HG02852 (cell line): ENCODE measurements around the gene NR1D1.

Experiments
- ATAC-seq: cut with Tn5 transposase; IDR thresholded peaks from one replicate; pipeline ENCODE4 v1.9.1; 2021; ENCODE audit warnings: mild to moderate bottlenecking, moderate library complexity; ENCODE audit not compliant: unreplicated experiment

NR1D1 gene

DNA sequence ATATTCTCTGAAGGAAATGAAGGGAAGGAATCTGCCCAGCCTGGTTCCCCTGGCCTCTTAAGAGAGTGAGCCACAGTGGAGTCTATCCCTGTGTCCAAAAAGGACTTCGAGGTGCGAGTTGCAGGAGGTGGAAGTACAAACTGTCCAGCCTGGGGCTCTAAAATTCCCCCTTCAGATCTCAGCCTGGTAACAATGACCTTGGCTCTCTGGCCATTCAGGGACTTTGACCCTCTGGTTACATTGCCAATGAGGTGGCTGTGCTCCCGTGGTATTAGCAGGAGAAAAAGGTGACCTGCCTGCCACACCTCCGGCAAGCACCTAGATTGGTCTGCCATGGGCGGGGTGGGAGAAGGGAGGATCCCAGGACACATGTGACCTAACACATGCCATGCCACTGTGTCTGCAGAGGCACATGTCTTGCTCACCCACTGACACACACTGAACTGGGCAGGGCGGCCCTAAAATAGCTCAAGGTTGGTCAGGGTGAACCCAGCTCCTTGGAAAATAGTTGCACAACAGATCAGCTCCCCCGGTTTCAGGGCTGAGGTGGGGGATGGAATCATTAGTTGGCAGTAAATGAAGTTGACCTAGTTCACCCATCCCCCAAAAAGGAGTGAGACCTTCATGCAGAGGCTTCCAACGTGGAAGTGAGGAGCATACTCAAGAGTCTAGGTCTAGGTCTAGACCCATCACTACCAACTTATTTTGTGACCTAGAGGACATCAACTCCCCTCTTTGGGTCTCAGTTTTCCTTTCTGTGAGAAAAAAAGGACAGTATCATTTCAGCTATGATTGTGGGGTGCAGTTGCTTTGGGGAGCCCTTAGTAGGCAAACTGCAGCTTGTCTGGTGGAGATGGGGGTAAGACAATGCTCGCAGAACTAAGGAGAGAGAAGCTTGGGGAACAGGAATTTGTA is 2.2 kb downstream of the NR1D1 start:
- no peak for ATAC-seq

DNA sequence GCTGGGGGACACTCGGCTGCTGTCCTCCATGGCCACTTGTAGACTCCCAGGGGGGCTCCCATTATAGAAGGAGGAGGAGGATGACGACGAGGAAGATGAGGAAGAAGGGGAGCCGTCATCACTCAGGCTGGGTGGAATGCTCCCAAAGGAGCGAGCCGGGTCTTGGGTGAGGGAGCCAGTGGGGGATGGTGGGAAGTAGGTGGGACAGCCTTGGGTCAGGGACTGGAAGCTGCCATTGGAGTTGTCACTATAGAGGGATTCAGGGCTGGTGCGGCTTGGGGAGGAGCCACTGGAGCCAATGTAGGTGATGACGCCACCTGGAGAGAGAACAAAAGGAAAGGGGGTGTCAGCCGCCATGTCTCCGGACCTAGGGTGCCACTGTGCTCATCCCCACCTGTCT is 3.3 kb downstream of the NR1D1 start:
- no peak for ATAC-seq

- ATAC-seq = peak; percentile 56
These were observed 4.2 kb downstream of the NR1D1 start for GRCh38 chr17:40095944-40096791.

DNA sequence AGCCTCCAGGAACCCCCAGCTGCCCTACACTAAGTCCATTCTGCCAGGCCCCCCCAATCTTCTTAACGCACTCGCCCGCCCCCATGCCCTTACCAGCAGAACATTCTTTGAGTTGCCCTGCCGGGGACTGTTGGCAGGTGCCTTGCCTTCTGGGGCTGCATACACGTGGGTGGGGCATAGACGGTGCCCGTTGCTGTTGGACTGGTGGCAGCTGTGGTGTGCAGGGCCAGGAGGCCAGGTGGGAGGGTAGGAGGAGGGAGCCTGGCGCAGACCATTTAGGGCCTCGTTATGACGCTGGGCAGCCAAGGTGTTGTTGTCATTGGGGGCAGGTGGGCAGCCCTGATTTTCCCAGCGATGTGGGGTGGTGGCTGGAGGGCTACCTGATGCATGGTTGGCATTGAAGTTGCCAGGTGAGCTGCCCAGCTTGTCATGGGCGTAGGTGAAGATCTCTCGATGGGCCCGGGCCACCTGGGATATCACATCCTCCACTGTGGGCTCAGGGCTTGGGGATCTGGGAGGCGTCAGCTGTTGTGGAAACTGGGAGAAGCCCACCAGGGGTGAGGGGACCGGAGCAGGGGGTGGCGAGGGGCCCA is 4.9 kb downstream of the NR1D1 start:
- no peak for ATAC-seq

- ATAC-seq = no peak
These were observed 5.5 kb downstream of the NR1D1 start for GRCh38 chr17:40094874-40095273.

GRCh38 chr17:40093580-40094201 is 6.7 kb downstream of the NR1D1 start:
- ATAC-seq = no peak

DNA sequence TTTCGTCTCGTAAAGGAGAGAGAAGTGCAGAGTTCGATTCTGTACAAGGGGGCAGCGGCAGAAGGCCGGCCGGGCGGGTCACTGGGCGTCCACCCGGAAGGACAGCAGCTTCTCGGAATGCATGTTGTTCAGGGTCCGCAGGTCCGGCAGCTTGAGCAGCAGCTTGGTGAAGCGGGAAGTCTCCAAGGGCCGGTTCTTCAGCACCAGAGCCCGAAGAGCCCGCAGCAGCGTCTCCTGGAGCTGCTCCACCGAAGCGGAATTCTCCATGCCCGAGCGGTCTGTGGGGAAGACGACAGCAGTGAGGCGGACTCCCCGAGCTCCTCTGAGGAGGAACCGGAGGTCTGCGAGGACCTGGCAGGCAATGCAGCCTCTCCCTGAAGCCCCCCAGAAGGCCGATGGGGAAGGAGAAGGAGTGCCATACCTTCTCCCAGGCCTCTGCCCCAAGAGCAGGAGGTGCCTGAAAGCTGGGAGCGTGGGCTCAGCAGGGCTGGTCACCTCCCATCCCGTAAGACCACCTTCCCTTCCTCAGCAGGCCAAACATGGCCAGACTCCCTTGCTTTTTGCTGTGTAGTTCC is 7.3 kb downstream of the NR1D1 start:
- no peak for ATAC-seq

- no peak for ATAC-seq
These were observed 7.8 kb downstream of the NR1D1 start for GRCh38 chr17:40092581-40092980.

- no peak for ATAC-seq
These were observed 8.5 kb downstream of the NR1D1 start for GRCh38 chr17:40091691-40092397.

- ATAC-seq = no peak
These were observed 9.9 kb downstream of the NR1D1 start for GRCh38 chr17:40090237-40091119.

GRCh38 chr17:40089077-40089895 is 11.1 kb downstream of the NR1D1 start:
- ATAC-seq = no peak

GRCh38 chr17:40087903-40088718 is 12.3 kb downstream of the NR1D1 start:
- ATAC-seq = no peak

DNA sequence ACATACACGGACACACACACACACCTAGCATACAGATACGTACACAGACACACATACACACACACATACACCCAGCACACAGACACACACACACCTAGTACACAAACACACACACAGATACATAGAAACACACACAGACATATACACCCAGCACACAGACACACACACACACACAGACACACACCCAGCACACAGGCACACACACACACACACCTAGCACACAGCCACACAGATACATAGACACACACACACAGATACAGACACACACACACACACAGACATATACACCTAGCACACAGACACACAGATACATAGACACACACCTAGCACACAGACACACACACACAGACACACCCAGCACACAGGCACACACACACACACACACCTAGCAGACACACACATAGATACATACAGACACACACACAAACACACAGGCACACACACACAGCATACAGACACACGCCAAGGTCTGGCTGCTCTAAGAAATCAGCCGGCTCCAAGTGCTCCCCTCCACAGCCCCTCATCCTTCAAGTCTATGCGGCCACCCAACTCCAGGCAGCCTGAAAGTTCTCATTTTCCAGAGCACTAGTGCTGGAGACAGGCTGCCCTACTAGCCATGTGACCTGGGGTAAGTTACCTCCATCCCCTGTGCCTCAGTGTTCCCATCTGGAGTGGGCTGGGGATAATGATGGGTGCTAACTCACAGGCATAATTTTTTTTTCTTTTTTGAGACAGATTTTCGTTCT is 13.2 kb downstream of the NR1D1 start:
- ATAC-seq = no peak

DNA sequence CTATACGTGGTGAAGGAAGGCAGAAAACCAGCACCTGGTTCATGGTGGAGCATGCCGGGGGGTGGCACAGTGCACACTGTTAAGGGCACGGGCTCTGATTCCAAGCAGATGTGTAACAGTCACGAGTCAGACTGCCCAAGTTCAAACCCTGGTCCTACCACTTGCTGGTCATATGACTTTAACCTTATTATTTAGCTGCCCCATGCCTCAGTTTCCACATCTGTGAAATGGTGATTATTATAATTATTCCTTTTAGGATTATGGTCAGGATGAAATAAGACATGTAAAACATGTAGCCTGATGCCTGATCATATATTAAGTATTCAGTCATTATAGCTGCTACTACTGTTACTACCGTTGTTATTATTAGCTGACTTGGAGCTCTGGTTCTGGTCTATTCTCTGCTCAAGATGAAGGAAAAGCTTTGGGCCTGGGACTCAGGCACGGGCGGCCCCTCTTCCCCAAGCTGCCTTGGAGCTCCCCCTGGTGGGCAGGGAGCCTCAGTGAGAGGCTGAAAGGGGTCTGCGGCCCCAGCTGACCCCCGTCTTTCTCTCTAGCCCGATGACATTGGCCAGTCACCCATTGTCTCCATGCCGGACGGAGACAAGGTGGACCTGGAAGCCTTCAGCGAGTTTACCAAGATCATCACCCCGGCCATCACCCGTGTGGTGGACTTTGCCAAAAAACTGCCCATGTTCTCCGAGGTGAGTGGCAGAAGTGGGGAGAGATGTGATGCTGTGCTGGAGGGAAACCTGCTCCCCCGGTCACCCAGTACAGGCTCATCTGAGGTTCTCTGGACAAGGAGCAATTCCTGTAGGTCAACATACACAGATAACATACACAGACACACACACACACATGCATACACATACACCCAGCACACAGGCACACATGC is 14.0 kb downstream of the NR1D1 start:
- ATAC-seq = no peak

GRCh38 chr17:40084477-40084876 is 15.9 kb downstream of the NR1D1 start:
- ATAC-seq = no peak

- ATAC-seq = no peak
These were observed 20.8 kb downstream of the NR1D1 start for GRCh38 chr17:40079545-40079944.
